ENCODE data around the gene FAM43B. TPM values are rescaled to one million over a fixed set of nuclear protein-coding genes. Genes with fewer than 3 reads are reported as not detected.

Gene FAM43B, protein sequence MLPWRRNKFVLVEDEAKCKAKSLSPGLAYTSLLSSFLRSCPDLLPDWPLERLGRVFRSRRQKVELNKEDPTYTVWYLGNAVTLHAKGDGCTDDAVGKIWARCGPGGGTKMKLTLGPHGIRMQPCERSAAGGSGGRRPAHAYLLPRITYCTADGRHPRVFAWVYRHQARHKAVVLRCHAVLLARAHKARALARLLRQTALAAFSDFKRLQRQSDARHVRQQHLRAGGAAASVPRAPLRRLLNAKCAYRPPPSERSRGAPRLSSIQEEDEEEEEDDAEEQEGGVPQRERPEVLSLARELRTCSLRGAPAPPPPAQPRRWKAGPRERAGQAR
- under 0.01 TPM in 2 replicates for total RNA-seq

DNA sequence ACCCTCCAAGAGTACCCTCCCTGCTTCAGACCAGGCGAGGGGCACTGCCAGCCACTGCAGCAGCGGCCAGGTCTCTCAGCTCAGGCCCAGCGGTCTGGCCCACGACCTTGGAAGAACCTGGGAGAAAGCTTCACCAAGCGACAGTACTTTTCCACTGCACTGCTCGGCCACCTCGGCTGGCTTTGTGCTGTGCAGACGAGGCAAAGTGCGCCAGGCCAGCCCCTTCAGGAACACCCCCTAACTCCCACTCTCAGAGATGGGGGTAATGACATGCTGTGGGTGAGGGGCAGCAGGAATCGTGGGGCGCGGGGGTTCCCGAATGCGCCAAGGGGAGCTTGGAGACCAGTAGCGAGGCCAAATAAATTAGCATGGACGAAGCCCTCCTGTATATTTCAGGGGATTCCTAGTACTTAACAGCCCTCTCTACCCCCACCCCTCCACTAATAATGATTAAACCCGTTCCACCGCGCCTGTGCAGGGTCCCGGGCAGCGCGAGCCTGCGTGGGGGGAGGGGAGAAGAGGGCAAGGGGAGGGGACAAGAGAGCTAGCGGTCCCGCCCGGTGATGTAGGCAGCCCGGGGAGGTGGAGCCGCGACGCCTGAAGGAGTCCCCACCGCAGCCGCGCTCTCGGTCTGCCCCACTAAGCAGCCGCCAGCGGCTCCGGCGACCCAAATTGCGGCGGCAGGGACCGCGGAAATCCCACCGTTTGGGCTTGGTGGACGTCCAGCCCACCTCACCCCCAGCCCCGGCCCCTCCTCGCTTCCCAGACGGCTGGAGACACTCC lies at the start of gene FAM43B:
FAM43B (plus strand) TSS at position 629 of the 783 bp plus-strand sequence. CDS start 401 bp downstream, outside the sequence.

DNA sequence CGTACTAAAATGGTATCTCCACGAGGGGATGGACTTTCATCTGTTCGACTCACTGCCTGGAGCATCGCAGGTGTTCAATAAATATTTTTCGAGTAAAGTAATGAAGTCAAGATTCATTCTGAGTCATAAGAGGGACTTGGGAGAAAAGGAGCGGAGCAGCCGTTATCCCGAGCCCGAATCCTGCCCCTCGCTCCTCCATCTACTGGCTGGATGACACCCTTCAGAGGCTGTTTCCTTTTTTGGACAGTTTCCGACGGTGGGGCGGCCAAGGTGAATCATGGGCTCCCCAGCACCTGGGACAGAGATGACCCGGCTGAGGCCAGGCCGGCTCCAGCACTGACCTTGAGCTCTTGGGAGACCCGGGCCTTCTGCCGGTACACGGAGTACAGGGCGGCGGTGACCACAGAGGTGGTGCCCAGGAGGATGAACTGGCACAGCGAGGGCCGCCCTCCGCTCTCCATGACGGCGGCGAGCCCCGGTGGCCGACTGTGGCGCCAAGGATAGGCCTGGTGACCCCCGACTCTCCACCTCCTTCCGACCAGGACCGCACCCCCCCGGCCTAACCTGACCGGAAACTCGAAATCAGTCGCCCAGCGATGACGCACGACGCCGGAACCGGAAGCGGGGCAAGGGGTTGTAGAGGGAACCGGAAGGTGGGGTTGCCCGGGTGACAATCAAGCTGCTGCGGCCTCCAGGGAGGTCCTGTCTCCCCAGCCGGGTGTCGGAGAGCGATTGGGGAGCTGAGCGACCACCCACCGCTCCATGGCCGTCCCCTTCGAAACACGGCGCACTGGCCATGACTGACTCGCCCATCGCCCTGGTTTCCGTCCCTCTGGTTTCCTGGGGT lies 44.6 kb upstream of the FAM43B start, which contains the start of gene MUL1:
MUL1 (minus strand) TSS at position 588 of the 847 bp plus-strand sequence; CDS start at position 461, 127 bp downstream.

DNA sequence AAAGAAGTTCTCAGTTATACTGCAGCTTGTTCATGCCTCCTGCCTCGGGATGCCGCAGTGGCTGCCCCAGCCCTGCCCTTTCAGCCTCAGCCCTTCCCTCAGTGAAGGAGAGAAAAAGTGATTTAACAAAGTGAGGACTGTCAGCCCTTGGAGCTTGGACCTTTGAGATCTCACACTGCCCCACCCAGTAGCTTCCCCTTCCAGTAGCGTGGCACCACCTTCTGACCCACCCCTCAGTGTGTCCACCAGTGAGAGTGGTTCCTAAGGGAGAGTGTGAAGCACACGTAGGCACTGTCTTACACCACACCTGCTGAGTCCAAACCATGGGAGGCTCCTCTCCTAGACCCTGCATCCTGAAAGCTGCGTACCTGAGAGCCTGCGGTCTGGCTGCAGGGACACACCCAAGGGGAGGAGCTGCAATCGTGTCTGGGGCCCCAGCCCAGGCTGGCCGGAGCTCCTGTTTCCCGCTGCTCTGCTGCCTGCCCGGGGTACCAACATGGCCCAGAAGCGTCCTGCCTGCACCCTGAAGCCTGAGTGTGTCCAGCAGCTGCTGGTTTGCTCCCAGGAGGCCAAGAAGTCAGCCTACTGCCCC lies 36.4 kb downstream of the FAM43B start, which contains the start of gene CDA:
CDA (plus strand) TSS at position 464 of the 592 bp plus-strand sequence; CDS start at position 497, 33 bp downstream.

Other genes with a start within 250 kb of the FAM43B start
- gene CAMK2N1, start 66.4 kb upstream of the FAM43B start, total RNA-seq: 21.5 and 28.9 TPM in 2 replicates
- 25.7 and 30.1 TPM in 2 replicates for gene MUL1, start 44.4 kb upstream of the FAM43B start, total RNA-seq
- gene CDA, start 36.5 kb downstream of the FAM43B start, total RNA-seq: 1.2 and 4.0 TPM in 2 replicates
- gene PINK1, start 80.9 kb downstream of the FAM43B start, total RNA-seq: 99.3 and 101 TPM in 2 replicates
- 254 and 375 TPM in 2 replicates for gene DDOST, start 108.8 kb downstream of the FAM43B start, total RNA-seq
- gene KIF17, start 165.4 kb downstream of the FAM43B start, total RNA-seq: 2.7 and 4.6 TPM in 2 replicates
- gene SH2D5, start 180.1 kb downstream of the FAM43B start, total RNA-seq: 23.7 and 29.5 TPM in 2 replicates
- gene HP1BP3, start 234.7 kb downstream of the FAM43B start, total RNA-seq: 289 and 375 TPM in 2 replicates